Calu3 (cell line): ENCODE data around the gene ZNF208. TPM values are rescaled to one million over a fixed set of nuclear protein-coding genes. Genes with fewer than 3 reads are reported as not detected.

Source experiments
- BruUV-seq: library from RNA; stranded (reverse); fragments of 400-500 nt; replicated peaks from 2 replicates; lab custom pipeline; 2021; lab: Mats Ljungman, UMichigan
- CTCF ChIA-PET: fragments of 300-600 bp; sonication (Branson Sonifier 250); formaldehyde crosslinking; loops from one replicate; lab custom pipeline; 2022; ENCODE audit warnings: antibody characterized with exemption; lab: Charles Lee
- DNase-seq: peaks from one replicate; pipeline ENCODE4 v3.0.0; 2022
- H3K27ac Mint-ChIP-seq: one replicate; pipeline ENCODE4 v1.8.0; 2022; ENCODE audit warnings: mixed read lengths; ENCODE audit not compliant: unreplicated experiment
- H3K27me3 Mint-ChIP-seq: one replicate; pipeline ENCODE4 v1.8.0; 2022; ENCODE audit warnings: mixed read lengths; ENCODE audit not compliant: unreplicated experiment
- H3K36me3 Mint-ChIP-seq: one replicate; pipeline ENCODE4 v1.8.0; 2022; ENCODE audit warnings: mild to moderate bottlenecking, moderate library complexity, mixed read lengths; ENCODE audit not compliant: insufficient read depth, unreplicated experiment
- H3K4me1 Mint-ChIP-seq: one replicate; pipeline ENCODE4 v1.8.0; 2022; ENCODE audit warnings: mild to moderate bottlenecking, low read depth, mixed read lengths; ENCODE audit not compliant: unreplicated experiment
- H3K4me3 Mint-ChIP-seq: one replicate; pipeline ENCODE4 v1.8.0; 2022; ENCODE audit warnings: mild to moderate bottlenecking, low read depth, moderate library complexity, mixed read lengths; ENCODE audit not compliant: unreplicated experiment
- H3K9me3 Mint-ChIP-seq: one replicate; pipeline ENCODE4 v1.8.0; 2022; ENCODE audit warnings: low read depth, mixed read lengths; ENCODE audit not compliant: unreplicated experiment
- CTCF ChIP-seq: fragments of 200-600 bp; IDR thresholded peaks from one replicate; pipeline ENCODE4 v1.8.0; 2022; ENCODE audit warnings: antibody characterized with exemption; ENCODE audit not compliant: unreplicated experiment
- intact Hi-C: fragments of 100-400 bp; cut with micrococcal nuclease; formaldehyde crosslinking; loops from one replicate; pipeline ENCODE4 v1.10.0; 2022; ENCODE audit not compliant: unreplicated experiment
- total RNA-seq: library from RNA; stranded (reverse); gene quantifications from 2 replicates; pipeline ENCODE4 v1.2.3, GENCODE V29; 2022

The ZNF208 gene
- total RNA-seq, 1 experiment from 2014 or later, result not detected

DNA sequence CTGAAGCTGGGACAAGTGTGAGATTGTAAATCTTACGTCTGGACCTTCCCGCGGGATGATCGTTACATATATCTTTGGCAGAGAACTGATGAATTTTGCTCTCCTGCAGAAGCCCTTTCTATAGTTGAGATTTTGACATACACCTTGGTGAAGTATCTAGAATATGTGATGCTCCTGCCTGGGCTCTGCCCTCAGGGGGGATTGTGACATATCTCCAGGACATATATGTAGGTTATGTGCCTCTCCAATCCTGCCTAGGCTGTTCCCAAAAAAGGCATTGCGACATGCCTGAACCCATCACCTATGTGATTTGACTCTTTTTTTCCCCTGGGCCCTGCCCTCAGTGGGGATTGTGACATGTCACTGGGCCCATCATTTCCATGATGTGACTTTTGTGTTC, 76.6 kb downstream of the ZNF208 start:
- no peaks in the 10 kb centered on the region for H3K27me3 Mint-ChIP-seq
- H3K9me3 Mint-ChIP-seq, result no peaks in the 10 kb centered on the region
- H3K4me3 Mint-ChIP-seq, result no peak overlapping the region
- no peak for DNase-seq
- H3K27ac Mint-ChIP-seq, result no peak overlapping the region
- H3K36me3 Mint-ChIP-seq, result no peaks in the 10 kb centered on the region
- TF ChIP-seq CTCF, result no peak
- intact Hi-C loops, result no loop called here
- H3K4me1 Mint-ChIP-seq, result no peaks in the 10 kb centered on the region
- CTCF ChIA-PET, result no interaction called here
- BruUV-seq, result no TSS peak

GRCh38 chr19:21922276-21922675, 88.5 kb downstream of the ZNF208 start:
- H3K4me1 Mint-ChIP-seq, result no peaks in the 10 kb centered on the region
- TF ChIP-seq CTCF, result no peak
- H3K27me3 Mint-ChIP-seq, result no peaks in the 10 kb centered on the region
- no peak for DNase-seq
- intact Hi-C loops, result no loop called here
- H3K9me3 Mint-ChIP-seq, result peaks cover 5% of the 10 kb centered on the region
- H3K4me3 Mint-ChIP-seq, result no peak overlapping the region
- no TSS peak for BruUV-seq
- H3K27ac Mint-ChIP-seq, result no peak overlapping the region
- CTCF ChIA-PET, result no interaction called here
- no peaks in the 10 kb centered on the region for H3K36me3 Mint-ChIP-seq

- Mint-ChIP-seq H3K4me1 (no peaks in the 10 kb centered on the region), H3K27ac (no peak overlapping the region), H3K27me3 (no peaks in the 10 kb centered on the region), H3K4me3 (no peak overlapping the region), H3K36me3 (no peaks in the 10 kb centered on the region), H3K9me3 (peaks cover 5% of the 10 kb centered on the region)
- intact Hi-C loops, result no loop called here
- DNase-seq, result no peak
- CTCF ChIA-PET, result no interaction called here
- no peak for TF ChIP-seq CTCF
- BruUV-seq, result no TSS peak
Observed at GRCh38 chr19:21921691-21922180, 89.0 kb downstream of the ZNF208 start.

GRCh38 chr19:21915411-21915810, 95.3 kb downstream of the ZNF208 start:
- CTCF ChIA-PET, result no interaction called here
- no TSS peak for BruUV-seq
- intact Hi-C loops, result no loop called here

More at GRCh38 chr19:21915411-21915810, 95.3 kb downstream of the ZNF208 start:
- Mint-ChIP-seq H3K36me3 (no peaks in the 10 kb centered on the region), H3K4me1 (no peaks in the 10 kb centered on the region), H3K27me3 (no peaks in the 10 kb centered on the region), H3K4me3 (no peak overlapping the region), H3K27ac (no peak overlapping the region), H3K9me3 (peaks cover 22% of the 10 kb centered on the region)
- TF ChIP-seq CTCF, result no peak
- no peak for DNase-seq
